ENCODE results near the gene MSRB1. TPM values are rescaled to one million over a fixed set of nuclear protein-coding genes. Genes with fewer than 3 reads are reported as not detected.

The MSRB1 gene
- total RNA-seq, 4 donors from 2014 or later = 17.3 to 46.6 (median 38.3) TPM

DNA sequence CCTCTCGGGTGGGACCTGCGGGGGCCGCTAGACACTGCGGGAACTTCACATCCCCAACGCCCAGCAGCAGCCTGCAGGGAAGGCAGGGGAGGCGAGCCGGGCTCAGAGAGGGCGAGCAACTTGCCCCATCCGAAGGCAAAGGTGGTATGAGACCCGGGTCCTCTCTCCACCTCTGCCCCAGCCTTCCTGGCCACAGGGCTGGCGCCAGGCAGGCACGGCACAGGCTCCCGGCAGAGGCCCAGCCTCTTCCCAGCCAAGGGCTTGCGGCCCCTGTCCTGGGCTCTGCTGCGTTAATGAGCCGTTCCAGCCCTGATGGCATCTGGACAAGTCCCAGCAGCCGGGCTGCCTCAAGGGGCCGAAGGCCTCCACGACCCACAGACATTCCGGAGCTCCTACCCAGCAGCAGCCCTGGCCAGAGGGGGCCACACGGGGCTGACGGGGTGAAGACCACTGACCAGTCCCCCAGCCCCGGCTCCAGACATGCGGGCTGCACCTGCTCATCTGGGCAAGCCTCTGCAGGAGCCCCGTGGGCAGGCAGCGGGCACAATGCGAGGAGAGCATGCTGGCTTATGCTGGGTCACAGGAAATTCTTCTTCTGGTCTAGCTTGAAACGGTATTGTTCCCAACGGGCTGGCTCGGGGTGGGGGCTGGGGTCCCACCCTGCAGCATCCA, 23.5 kb downstream of the MSRB1 start:
- TF ChIP-seq POLR2A (IDR thresholded peaks at IDR 0.05) = no peak
- TF ChIP-seq, protein P1, sequence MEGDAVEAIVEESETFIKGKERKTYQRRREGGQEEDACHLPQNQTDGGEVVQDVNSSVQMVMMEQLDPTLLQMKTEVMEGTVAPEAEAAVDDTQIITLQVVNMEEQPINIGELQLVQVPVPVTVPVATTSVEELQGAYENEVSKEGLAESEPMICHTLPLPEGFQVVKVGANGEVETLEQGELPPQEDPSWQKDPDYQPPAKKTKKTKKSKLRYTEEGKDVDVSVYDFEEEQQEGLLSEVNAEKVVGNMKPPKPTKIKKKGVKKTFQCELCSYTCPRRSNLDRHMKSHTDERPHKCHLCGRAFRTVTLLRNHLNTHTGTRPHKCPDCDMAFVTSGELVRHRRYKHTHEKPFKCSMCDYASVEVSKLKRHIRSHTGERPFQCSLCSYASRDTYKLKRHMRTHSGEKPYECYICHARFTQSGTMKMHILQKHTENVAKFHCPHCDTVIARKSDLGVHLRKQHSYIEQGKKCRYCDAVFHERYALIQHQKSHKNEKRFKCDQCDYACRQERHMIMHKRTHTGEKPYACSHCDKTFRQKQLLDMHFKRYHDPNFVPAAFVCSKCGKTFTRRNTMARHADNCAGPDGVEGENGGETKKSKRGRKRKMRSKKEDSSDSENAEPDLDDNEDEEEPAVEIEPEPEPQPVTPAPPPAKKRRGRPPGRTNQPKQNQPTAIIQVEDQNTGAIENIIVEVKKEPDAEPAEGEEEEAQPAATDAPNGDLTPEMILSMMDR (IDR thresholded peaks at IDR 0.05) = no peak
- Histone ChIP-seq H3K27me3 (peaks cover 0 to 34% of the 10 kb centered on the region in 2 donors), H3K4me3 (no peak overlapping the region), H3K4me1 (peaks cover 0 to 23% (median 1%) of the 10 kb centered on the region in 4 donors), H3K36me3 (no peaks in the 10 kb centered on the region), H3K9me3 (no peaks in the 10 kb centered on the region), H3K27ac (no peak overlapping the region)
- no peak for DNase-seq

DNA sequence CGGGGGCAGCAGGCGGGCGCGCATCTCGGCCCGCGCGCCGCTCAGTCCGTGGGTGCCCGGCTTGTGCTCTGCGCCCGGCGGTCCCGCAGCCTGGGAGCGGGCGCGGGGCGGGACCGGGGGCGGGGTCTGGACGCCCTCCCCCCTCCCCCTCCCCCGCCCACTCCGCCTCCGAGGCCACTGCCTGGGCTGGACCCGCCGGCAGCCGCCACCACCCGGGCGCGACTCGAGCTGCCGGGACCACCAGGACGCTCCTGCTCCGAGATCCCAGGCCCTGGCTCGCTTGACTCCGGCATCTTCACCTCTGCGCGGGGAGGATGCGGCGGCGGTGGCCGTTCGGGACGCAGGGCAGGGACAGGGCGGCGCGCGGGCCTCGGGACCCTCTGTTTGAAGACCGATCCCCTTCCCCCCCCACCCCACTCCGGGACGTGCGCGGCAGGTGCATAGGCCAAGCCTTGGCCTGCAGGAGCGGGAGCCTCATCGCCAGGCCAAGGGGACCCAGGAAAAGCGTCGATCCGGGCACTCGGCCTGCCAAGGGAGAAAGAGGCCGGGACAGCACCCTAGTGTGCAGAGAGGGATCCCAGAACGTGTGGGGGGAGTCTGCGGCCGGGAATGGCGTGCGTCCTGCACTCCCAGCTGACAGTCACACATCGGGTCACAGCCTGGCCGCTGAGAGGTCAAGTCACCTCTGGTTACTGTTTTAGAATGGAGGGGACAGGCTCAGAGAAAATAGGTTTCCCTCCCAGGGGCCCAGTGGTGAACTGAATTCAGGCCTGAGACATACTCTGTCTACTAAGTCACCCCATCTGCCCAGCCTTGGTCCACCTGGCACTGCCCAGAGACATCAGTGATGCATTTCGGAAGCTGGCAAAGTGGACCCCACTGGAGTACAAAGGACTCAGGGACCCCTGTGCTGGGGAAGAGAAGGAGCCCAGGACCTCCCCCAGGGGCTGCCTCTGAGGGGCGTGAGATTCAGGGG, 24.4 kb downstream of the MSRB1 start, which contains the start of gene HS3ST6:
Gene HS3ST6, minus strand, starts transcription at position 65 of the 976 bp plus-strand sequence. CDS start 92 bp downstream, outside the sequence.
- Histone ChIP-seq H3K9me3 (no peaks in the 10 kb centered on the region), H3K27ac (no peak within 1 kb of the TSS), H3K36me3 (no peaks in the 10 kb centered on the region), H3K4me1 (peaks cover 0 to 23% (median 4%) of the 10 kb centered on the region in 4 donors), H3K27me3 (peaks cover 0 to 34% of the 10 kb centered on the region in 2 donors), H3K4me3 (no peak within 1 kb of the TSS)
- no peak for DNase-seq
- TF ChIP-seq, protein P1 (IDR thresholded peaks at IDR 0.05) = no peak
- no peak for TF ChIP-seq POLR2A (IDR thresholded peaks at IDR 0.05)

DNA sequence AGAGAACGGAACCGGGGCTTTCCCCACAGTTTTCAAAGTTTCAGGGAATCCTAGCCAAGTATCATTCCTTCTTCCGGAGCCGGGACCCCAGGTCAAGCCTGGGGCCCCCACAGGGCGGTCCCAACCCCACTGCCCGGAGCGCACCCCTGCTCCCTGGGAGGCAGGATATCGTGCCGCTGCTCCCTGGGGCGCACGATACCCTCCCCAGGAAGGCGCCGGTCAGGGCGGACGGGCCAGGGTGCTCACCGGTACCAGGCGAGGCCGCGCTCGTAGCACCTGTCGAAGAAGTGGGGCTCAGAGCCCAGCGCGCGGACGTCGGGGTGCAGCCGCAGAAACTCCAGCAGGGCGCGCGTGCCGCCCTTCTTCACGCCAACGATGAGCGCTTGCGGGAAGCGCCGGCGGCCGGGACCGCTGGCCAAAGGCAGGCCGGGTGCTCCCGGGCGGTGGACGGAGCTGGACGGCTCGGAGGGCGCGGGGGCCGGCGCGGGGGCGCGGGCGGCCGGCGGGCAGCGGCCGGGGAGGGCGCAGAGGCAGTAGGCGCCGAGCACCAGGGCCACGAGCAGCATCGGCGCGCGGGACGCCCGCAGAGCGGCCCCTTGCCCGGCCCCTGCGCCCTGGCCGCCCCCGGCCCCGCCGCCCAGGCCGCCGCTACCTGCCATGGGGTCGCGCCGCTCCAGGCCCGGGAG, 25.2 kb downstream of the MSRB1 start:
- Histone ChIP-seq H3K9me3 (no peaks in the 10 kb centered on the region), H3K4me1 (peaks cover 0 to 21% (median 4%) of the 10 kb centered on the region in 4 donors), H3K4me3 (no peak overlapping the region), H3K36me3 (no peaks in the 10 kb centered on the region), H3K27me3 (peaks cover 0 to 34% of the 10 kb centered on the region in 2 donors), H3K27ac (no peak overlapping the region)
- no peak for TF ChIP-seq POLR2A (IDR thresholded peaks at IDR 0.05)
- TF ChIP-seq, protein P1 (IDR thresholded peaks at IDR 0.05) = no peak
- DNase-seq = no peak

DNA sequence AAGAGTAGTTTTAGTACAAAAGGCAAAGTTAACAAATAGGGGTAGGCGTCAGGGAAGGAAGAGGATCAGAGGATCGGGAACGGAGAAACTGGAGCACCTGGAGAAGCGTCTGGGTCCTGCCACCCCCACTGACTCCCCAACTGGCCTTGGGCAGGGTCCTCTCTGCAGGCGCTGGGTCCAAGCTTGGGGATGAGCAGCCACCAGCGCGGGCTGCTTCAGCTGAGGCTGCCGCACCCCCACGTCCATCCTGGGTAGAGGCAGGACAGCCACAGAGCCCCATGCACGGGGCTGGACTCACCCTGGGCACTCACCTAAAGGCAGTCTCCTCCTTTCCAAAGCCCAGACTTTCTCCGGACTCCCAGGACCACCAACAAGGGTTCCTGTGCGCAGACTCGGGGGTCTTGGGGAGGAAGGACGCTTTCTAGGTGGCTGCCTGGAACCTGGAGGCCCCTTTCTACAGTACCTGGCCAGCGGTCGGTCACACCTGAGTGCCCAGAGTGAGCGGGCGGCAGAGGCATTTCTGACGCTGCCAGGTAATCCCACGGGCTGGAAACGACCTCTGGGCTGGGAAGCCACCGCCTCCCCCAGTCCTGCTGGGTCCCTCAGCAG, 25.8 kb downstream of the MSRB1 start:
- H3K27ac ChIP-seq = no peak overlapping the region
- H3K36me3 ChIP-seq = no peaks in the 10 kb centered on the region
- H3K9me3 ChIP-seq = no peaks in the 10 kb centered on the region
- no peak overlapping the region for H3K4me3 ChIP-seq
- no peak for TF ChIP-seq POLR2A (IDR thresholded peaks at IDR 0.05)
- TF ChIP-seq, protein P1 (IDR thresholded peaks at IDR 0.05) = no peak
- no peak for DNase-seq
- H3K27me3 ChIP-seq = peaks cover 0 to 34% of the 10 kb centered on the region in 2 donors
- H3K4me1 ChIP-seq = peaks cover 0 to 21% (median 4%) of the 10 kb centered on the region in 4 donors

DNA sequence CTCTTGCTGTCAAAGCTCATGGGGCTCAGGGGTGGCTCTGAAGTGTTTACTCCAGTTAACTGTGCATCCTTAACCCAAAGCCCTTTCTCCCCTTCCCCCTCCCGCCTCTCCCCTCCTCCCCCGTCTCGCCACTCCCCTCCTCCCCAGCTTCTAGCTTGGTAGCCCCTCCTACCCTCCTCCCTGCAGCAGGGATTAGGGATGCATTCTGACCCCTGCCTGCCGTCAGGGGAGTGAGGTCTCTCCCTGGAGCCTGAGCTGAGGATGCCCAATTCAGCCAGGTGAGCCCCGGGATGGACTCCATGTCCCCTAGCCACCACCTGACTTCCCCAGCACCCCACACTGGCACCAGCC, 26.4 kb downstream of the MSRB1 start:
- H3K4me1 ChIP-seq = peaks cover 0 to 21% (median 4%) of the 10 kb centered on the region in 4 donors
- TF ChIP-seq, protein P1 (IDR thresholded peaks at IDR 0.05) = no peak
- TF ChIP-seq POLR2A (IDR thresholded peaks at IDR 0.05) = no peak
- peaks cover 0 to 34% of the 10 kb centered on the region in 2 donors for H3K27me3 ChIP-seq
- DNase-seq = no peak
- H3K4me3 ChIP-seq = no peak overlapping the region
- H3K9me3 ChIP-seq = no peaks in the 10 kb centered on the region
- H3K27ac ChIP-seq = no peak overlapping the region
- H3K36me3 ChIP-seq = no peaks in the 10 kb centered on the region

Data from Peyer's patch (tissue), 4 donors.